GM23338 (cell line): Measurements from ENCODE around the gene FBLN2. TPM values are rescaled to one million over a fixed set of nuclear protein-coding genes. Genes with fewer than 3 reads are reported as not detected.

Experiments
- ATAC-seq: fragments of 200-7000 bp; cut with Tn5 transposase; 3 replicates; pipeline ENCODE4 v1.9.1; 2020
- DNase-seq: peaks from one replicate; pipeline ENCODE4 v3.0.0-alpha.2; 2015; ENCODE audit warnings: low spot score
- H2AFZ ChIP-seq: fragments of 200-600 bp; sonication (generic); 2 replicates; pipeline ENCODE4 v1.8.0; 2016; ENCODE audit warnings: antibody characterized with exemption, mild to moderate bottlenecking, moderate library complexity
- H3F3A ChIP-seq: fragments of 200-600 bp; sonication (generic); replicated peaks from 2 replicates; pipeline ENCODE4 v1.8.0; 2017; ENCODE audit warnings: antibody characterized with exemption, mixed run types, low read depth
- H3K27ac ChIP-seq: fragments of 200-600 bp; sonication (generic); 2 replicates; pipeline ENCODE4 v1.6.1; 2016; ENCODE audit warnings: low read depth
- H3K27me3 ChIP-seq: fragments of 200-600 bp; sonication (generic); 2 replicates; pipeline ENCODE4 v1.8.0; 2016; ENCODE audit warnings: mild to moderate bottlenecking, mixed run types, moderate library complexity; ENCODE audit not compliant: insufficient read depth
- H3K36me3 ChIP-seq: fragments of 200-600 bp; sonication (generic); 2 replicates; pipeline ENCODE4 v1.8.0; 2016; ENCODE audit warnings: mild to moderate bottlenecking; ENCODE audit not compliant: insufficient read depth
- H3K4me1 ChIP-seq: fragments of 200-600 bp; sonication (generic); 2 replicates; pipeline ENCODE4 v1.8.0; 2016; ENCODE audit warnings: mild to moderate bottlenecking, moderate library complexity; ENCODE audit not compliant: insufficient read depth
- H3K4me2 ChIP-seq: fragments of 200-600 bp; sonication (generic); 2 replicates; pipeline ENCODE4 v1.7.1; 2017; ENCODE audit warnings: mixed run types
- H3K4me3 ChIP-seq: fragments of 200-600 bp; sonication (generic); 2 replicates; pipeline ENCODE4 v1.6.1; 2016; ENCODE audit warnings: mixed run types
- H3K79me2 ChIP-seq: fragments of 200-600 bp; sonication (generic); replicated peaks from 2 replicates; pipeline ENCODE4 v1.8.0; 2017; ENCODE audit warnings: mild to moderate bottlenecking; ENCODE audit not compliant: insufficient read depth
- H3K9me2 ChIP-seq: fragments of 200-600 bp; sonication (generic); 2 replicates; pipeline ENCODE4 v1.8.0; 2017; ENCODE audit not compliant: insufficient read depth
- H4K20me1 ChIP-seq: fragments of 200-600 bp; sonication (generic); replicated peaks from 2 replicates; pipeline ENCODE4 v1.8.0; 2017; ENCODE audit warnings: mild to moderate bottlenecking; ENCODE audit not compliant: insufficient read depth
- H3K27ac Mint-ChIP-seq: 2 replicates; pipeline ENCODE4 v1.8.0; 2020; ENCODE audit warnings: inconsistent platforms, mild to moderate bottlenecking, moderate library complexity, mixed read lengths
- H3K27me3 Mint-ChIP-seq: 3 replicates; pipeline ENCODE4 v1.8.0; 2022; ENCODE audit warnings: low read depth, mild to moderate bottlenecking, moderate library complexity, mixed read lengths, inconsistent platforms; ENCODE audit not compliant: insufficient read depth, poor library complexity
- H3K36me3 Mint-ChIP-seq: 3 replicates; pipeline ENCODE4 v1.8.0; 2021; ENCODE audit warnings: low read depth, mild to moderate bottlenecking, inconsistent platforms, moderate library complexity, mixed read lengths
- H3K4me1 Mint-ChIP-seq: 3 replicates; pipeline ENCODE4 v1.8.0; 2020; ENCODE audit warnings: mild to moderate bottlenecking, inconsistent platforms, mixed read lengths
- H3K4me3 Mint-ChIP-seq: 3 replicates; pipeline ENCODE4 v1.8.0; 2021; ENCODE audit warnings: moderate library complexity, mild to moderate bottlenecking, inconsistent platforms, mixed read lengths
- H3K9me3 Mint-ChIP-seq: 3 replicates; pipeline ENCODE4 v1.8.0; 2020; ENCODE audit warnings: moderate library complexity, mild to moderate bottlenecking, inconsistent platforms, mixed read lengths
- CREB1 ChIP-seq: fragments of 250-450 bp; sonication (Bioruptor Pico); IDR thresholded peaks from 2 replicates; pipeline ENCODE4 v1.5.0; 2020; ENCODE audit warnings: low read depth, mild to moderate bottlenecking, moderate library complexity
- CTCF ChIP-seq, 2 experiments: fragments of 200-600 bp in 1 of 2; sonication (generic) in 1 of 2; conservative IDR thresholded peaks; 2 replicates each; pipeline versions ENCODE4 v1.5.1 to v1.6.1; 2016 to 2017; ENCODE audit warnings: antibody characterized with exemption in 2 of 2, low read depth in 2 of 2, mild to moderate bottlenecking in 2 of 2, moderate library complexity in 1 of 2
- ETS1 ChIP-seq: IDR thresholded peaks from 2 replicates; pipeline ENCODE4 v1.6.1; 2016; ENCODE audit warnings: antibody characterized with exemption
- EZH2 ChIP-seq: fragments of 200-600 bp; sonication (generic); IDR thresholded peaks from one replicate; pipeline ENCODE4 v1.8.0; 2017; ENCODE audit warnings: antibody characterized with exemption, mild to moderate bottlenecking, low read depth; ENCODE audit not compliant: unreplicated experiment
- EZH2phosphoT487 ChIP-seq: fragments of 200-600 bp; sonication (generic); IDR thresholded peaks from one replicate; pipeline ENCODE4 v1.8.1; 2018; ENCODE audit warnings: antibody characterized with exemption; ENCODE audit not compliant: unreplicated experiment
- JUNB ChIP-seq: IDR thresholded peaks from one replicate; pipeline ENCODE4 v1.6.1; 2016; ENCODE audit warnings: antibody characterized with exemption; ENCODE audit not compliant: unreplicated experiment
- NANOG ChIP-seq: IDR thresholded peaks from 2 replicates; pipeline ENCODE4 v1.6.1; 2016; ENCODE audit warnings: antibody characterized with exemption, borderline replicate concordance
- POLR2AphosphoS5 ChIP-seq: IDR thresholded peaks from 2 replicates; pipeline ENCODE4 v1.6.1; 2016; ENCODE audit warnings: antibody characterized with exemption, low read depth
- REST ChIP-seq: IDR thresholded peaks from one replicate; pipeline ENCODE4 v1.6.1; 2018; ENCODE audit warnings: antibody characterized with exemption; ENCODE audit not compliant: unreplicated experiment
- STAT1 ChIP-seq: IDR thresholded peaks from one replicate; pipeline ENCODE4 v1.6.1; 2016; ENCODE audit warnings: antibody characterized with exemption; ENCODE audit not compliant: unreplicated experiment
- ZNF114 ChIP-seq: fragments of 250-450 bp; sonication (Bioruptor Pico); IDR thresholded peaks from 2 replicates; pipeline ENCODE4 v1.5.0; 2020; ENCODE audit warnings: mild to moderate bottlenecking, moderate library complexity
- ZNF331 ChIP-seq: fragments of 250-450 bp; sonication (Bioruptor Pico); IDR thresholded peaks from 2 replicates; pipeline ENCODE4 v1.5.0; 2020; ENCODE audit warnings: low read depth, mild to moderate bottlenecking, moderate library complexity
- ZNF462 ChIP-seq: fragments of 250-450 bp; sonication (Bioruptor Pico); IDR thresholded peaks from 2 replicates; pipeline ENCODE4 v1.5.0; 2020; ENCODE audit warnings: mild to moderate bottlenecking, moderate library complexity
- polyA plus RNA-seq: library from polyadenylated mRNA; unstranded; fragments of >200 nt; fragmentation: Nextera tagmentation; extraction: Ambion mirVana; gene quantifications from 2 replicates; pipeline ENCODE4 v1.2.1, GENCODE V29; 2016
- total RNA-seq: library from RNA; depleted of rRNA; stranded (reverse); fragments of >200 nt; shearing (Covaris generic); gene quantifications from 2 replicates; pipeline ENCODE4 v1.2.3, GENCODE V29; 2014

The FBLN2 gene
- total and polyA plus RNA-seq, 2 experiments from 2014 or later = 18.8 to 26.8 TPM

- H3K36me3 ChIP-seq = no peaks in the 10 kb centered on the region
- no peak for DNase-seq
- no peak overlapping the region for H2AFZ ChIP-seq
- H3K9me3 Mint-ChIP-seq = no peaks in the 10 kb centered on the region
- no peak overlapping the region for H3K4me3 ChIP-seq
- H3K27me3 Mint-ChIP-seq = peaks cover 8% of the 10 kb centered on the region
- no peak overlapping the region for H3K27ac ChIP-seq
- no peak for ATAC-seq
- TF ChIP-seq EZH2 (no peak), ZNF331 (no peak), CREB1 (CRISPR knock-in tag) (no peak), ETS1 (no peak), JUNB (no peak), ZNF462 (no peak), REST (no peak), CTCF (conservative IDR thresholded peaks at IDR 0.05; ENCODE audit: low read depth in 2 of 2) (no peak), NANOG (no peak), POLR2AphosphoS5 (no peak), ZNF114 (CRISPR knock-in tag) (no peak), EZH2phosphoT487 (no peak), STAT1 (no peak)
- H3K9me2 ChIP-seq = no peaks in the 10 kb centered on the region
- H3K27ac Mint-ChIP-seq = no peak overlapping the region
- H3K27me3 ChIP-seq = no peaks in the 10 kb centered on the region
- H3K4me1 ChIP-seq = no peaks in the 10 kb centered on the region
- H4K20me1 ChIP-seq = no peaks in the 10 kb centered on the region
- no peak overlapping the region for H3K4me3 Mint-ChIP-seq
- no peak overlapping the region for H3K4me2 ChIP-seq
- no peaks in the 10 kb centered on the region for H3K79me2 ChIP-seq
- no peaks in the 10 kb centered on the region for H3K36me3 Mint-ChIP-seq
- H3F3A ChIP-seq = no peaks in the 10 kb centered on the region
- peaks cover 11% of the 10 kb centered on the region for H3K4me1 Mint-ChIP-seq
Measured at GRCh38 chr3:13561967-13562366, 13.0 kb downstream of the FBLN2 start.
